ENCODE data around the gene SLC2A5.
"Not testable (repeated sequence)": the region's sequence is repeated elsewhere in the genome, so short reads cannot be mapped to it uniquely, and the experiment has no call there.

SLC2A5 gene

DNA sequence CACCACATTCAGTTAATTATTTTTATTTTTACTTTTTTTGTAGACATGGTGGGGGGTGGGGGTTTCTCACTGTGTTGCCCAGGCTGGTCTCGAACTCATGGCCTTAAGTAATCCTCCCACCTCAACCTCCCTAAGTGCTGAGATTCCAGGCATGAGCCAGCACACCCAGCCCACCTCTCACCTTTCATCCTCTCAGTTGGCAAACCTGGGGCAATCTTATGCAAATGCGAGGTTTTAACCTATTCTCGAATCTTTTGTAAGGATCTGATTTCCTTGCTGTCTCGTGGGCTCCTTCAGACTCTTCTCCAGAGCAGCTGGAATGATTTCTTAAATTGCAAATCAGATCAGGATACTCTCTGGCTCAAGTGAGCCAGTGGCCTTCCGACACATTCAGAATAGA is 36.1 kb downstream of the SLC2A5 start:
- DNase-seq (ENCODE audit: low read depth): no peak

DNA sequence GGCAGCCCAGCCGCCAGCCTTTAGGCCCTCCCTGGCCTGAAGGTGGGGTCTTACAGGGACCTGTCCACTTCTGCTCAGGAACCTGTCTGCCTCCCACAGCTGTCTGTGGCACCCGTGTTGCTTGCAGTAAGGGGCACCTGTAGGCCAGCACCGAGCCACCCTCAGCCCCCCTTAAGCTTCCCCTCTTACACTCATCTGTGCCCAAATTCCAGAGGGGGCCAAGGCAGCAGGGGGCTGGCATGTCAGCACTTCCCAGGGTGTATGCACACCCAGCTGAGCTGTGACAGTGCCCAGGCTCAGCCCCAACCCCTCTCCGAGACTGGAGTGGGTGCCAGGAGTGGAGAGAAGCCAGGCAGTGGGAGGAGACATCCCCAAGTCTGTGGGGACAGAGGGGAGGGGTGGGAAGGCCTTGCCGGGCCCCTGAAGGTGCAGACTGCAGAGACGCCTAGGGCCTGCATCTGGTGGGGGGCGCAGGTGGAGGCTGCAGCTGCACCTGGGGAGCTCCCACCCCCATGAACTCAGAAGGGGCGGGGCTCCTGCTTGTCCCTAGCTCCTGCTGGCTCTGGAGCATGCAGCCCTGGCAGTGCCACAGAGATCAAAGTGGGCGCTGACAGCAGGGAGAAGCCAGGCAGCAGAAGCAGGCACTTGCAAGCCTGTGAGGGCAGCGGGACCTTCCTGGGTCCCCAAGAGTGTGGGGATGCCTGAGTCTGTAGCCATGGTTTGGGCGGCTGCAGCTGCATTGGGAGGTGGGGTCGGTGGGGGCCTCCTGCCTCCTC is 37.8 kb downstream of the SLC2A5 start:
- no peak for DNase-seq (ENCODE audit: low read depth)

DNA sequence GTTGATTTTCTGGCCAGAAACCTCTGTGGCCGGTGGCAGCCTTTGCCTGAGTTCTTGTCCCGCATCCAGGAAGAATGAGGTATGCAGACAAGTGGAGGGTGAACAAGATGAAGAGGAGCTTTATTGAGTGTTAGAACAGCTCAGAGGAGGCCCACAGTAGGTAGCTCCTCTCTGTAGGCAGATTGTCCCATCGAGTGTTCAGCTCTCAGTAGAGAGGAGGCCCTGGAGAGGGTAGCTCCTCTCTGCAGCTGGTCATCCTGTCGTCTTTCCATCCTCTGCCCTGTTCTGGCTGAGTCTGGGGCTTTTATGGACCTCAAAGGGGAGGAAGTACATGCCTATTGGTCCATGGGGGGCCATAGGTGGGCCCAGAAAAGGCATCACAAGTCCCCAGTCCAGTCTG is 38.4 kb downstream of the SLC2A5 start:
- not testable (repeated sequence) for DNase-seq (ENCODE audit: low read depth)

DNA sequence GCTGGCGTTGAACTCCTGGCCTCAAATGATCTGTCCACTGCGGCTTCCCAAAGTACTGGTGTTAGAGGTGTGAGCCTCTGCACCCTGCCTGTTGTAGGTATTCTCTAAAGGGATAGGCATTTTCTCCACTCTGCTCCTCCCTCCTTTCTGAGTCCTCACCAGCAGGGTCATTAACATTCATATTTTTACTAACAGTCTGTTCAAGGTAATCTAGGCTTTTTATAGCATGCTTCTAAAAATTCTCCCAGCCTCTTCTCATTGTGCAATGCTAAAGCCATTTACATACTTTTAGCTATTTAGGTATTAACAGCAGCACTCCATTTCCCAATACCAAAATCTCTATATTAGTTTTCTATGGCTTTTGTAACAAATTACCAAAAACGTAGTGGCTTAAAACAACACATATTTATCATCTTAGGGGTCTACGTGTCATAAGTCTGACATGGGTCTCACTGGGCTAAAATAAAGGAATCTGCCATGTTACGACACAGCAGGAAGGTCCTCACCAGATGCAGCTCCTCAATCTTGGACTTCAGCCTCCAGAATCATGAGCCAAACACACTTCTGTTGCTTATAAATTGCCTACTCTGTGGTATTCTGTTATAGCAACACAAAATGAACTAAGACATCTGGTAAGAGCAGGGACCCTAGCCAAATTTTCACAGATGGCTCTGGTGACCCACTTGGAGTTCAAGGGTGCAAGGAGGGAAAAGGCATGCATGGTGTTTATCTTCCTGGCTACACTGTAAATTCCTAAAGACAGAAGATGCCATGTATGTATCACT is 40.3 kb downstream of the SLC2A5 start:
- no peak for DNase-seq (ENCODE audit: low read depth)

DNA sequence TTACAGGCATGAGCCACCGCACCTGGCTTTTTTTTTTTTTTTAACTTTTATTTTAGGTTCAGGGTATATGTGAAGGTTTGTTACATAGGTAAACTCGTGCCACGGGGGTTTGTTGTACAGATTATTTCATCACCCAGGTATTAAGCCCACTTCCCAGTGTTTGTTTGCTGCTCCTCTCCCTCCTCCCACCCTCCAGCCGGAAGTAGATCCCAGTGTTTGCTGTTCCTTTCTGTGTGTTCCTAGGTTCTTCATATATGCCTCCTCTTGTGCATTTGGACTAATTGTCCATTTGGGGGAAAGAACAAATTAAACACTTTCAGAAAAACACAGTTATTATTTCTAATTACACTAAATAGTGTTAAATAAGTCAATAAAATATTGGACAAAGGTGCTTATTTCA is 42.1 kb downstream of the SLC2A5 start:
- no peak for DNase-seq (ENCODE audit: low read depth)

DNA sequence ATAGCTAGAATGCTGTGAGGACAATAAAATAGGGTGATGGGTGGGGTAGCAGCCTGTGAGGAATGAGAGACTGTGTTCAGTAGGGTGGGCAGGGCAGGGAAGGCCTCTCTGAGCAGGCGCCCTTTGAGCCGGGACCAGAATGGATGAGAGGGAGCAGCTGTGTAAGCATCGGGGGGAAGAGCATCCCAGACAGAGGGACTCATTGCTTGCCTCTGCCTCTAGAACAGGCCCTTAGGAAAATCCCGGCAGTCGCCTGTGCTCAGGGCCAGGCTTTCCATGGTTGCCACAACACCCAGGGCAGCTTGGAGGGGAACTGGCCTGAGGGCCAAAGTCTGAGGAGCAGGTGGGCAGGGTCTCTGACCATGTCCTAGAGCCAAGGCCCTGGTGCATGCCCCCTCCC is 44.0 kb downstream of the SLC2A5 start:
- no peak for DNase-seq (ENCODE audit: low read depth)

DNA sequence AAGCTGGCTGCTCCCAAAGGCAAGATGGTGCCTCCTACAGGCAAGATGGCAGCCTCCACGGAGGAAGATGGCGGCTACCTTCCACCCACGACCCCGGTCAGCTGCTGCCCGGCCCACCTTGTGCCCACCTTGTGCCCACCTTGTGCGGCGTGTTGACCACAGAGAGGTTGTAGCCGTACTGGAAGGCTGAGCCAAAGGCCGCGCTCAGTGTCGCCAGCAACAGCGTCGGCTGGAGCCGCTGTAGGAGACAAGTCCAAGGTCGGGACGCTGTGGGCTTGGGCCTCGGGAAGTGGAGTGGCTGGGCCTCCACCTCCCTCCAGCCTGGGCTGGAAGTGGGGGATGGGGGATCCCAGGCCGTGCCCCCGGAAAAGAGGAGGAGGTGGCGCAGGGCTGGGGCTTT is 44.6 kb downstream of the SLC2A5 start:
- no peak for DNase-seq (ENCODE audit: low read depth)

DNA sequence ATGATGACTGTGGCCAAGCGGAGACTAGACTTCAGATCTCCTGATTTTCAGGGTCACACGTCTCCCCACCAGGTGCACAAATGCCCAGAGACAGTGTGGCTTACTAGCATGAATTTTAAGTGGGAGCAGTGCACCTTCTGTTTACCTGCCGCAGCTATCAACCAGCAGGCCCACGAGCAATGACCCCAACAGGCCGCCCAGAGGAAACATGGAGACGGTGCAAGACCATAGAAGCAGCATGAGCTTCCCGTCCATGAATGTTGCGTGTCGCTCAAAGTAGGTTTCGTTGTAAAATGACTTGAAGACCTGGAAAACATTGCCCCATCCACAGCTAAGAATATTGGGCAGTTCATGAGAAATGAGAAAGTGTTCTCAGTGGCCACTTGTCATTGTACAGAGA is 46.7 kb downstream of the SLC2A5 start:
- no peak for DNase-seq (ENCODE audit: low read depth)

DNA sequence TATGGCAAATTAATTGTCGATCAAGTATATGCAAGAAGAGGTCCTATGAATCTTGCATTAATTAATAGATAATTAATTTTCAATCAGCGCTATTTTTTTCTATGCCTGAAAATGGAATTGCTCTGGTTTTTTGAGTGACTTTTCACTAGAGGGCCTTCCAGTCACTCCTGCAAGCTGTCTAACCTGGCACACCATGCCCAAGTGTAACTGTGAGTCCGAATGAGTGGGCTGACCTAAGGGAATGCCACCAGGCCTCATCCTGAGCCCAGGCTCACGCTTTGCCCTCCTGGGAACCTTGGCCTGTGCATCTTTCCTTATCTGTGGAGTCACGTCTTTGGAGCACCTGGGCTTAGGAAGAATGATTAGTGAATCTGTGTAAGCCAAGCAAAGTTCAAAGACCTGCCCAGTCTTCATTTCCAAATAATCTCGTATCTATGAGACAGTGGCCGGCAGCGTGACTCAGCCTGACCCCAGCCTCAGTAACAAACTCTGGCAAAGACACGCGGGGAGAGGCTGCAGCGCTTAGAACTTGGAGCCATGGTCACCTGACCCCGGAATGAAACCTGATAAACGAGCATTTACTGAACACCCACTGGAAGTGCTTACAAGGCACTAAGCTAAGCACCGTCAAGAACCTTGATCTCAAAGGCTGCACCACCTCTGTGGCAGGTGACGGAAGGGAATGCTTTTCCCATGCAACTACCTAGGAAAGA is 47.3 kb downstream of the SLC2A5 start:
- not testable (repeated sequence) for DNase-seq (ENCODE audit: low read depth)

DNA sequence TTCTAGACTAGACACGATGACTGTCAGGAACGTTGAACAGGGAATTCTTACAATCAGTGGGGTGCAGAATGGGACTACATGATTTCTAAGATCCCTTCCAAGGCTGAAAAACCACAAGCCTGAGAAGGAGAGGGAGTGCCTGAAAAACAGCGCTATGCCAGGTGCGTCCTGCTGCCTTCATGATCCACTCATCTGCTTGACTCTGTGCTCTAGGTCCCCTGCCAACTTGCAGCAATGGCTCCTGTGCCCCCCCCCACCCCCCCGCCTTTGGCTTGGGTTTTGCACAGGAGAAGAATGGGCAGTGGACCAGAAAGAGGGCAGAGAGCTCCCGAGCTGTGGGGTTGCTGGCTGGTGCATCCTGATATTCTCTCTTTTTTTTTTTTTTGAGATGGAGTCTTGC is 49.1 kb downstream of the SLC2A5 start:
- DNase-seq (ENCODE audit: low read depth): no peak

DNA sequence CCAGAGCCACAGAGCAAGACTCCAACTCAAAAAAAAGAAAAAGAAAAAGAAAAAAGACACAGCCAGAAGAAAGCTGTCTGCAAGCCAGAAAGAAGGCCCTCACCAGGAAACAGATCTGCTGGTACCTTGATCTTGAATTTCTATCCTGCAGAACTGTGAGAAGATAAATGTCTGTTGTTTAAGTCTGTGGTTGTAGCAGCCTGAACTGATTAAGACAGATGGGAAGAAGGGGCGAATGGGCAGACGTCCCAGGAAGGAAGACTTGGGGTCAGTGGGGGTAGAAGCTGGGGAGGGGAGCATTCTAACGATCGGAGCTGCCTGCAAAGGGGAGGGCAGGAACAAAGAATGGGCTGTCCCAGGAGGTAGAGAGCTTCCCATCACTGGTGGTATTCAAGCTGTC is 49.5 kb downstream of the SLC2A5 start:
- no peak for DNase-seq (ENCODE audit: low read depth)

DNA sequence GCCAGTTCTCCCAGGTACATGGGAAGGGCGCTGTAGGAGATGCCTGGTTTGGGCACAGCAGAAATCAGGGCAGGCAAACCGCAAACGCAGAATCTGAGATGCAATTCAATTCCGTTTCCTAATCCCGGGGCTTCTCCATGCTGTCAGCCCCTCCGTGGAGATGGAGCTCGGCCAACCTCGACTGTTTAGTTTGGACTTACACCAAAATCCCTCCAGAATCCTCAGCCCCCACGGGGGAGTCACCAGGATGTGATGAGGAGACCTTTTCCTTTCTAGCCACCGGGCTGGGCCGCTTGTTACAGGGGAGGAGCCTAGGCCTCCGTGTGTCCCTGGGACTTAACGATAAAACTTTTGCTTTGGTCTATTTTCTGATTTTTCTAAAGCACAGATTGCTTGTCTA is 51.1 kb downstream of the SLC2A5 start:
- DNase-seq (ENCODE audit: low read depth): no peak

DNA sequence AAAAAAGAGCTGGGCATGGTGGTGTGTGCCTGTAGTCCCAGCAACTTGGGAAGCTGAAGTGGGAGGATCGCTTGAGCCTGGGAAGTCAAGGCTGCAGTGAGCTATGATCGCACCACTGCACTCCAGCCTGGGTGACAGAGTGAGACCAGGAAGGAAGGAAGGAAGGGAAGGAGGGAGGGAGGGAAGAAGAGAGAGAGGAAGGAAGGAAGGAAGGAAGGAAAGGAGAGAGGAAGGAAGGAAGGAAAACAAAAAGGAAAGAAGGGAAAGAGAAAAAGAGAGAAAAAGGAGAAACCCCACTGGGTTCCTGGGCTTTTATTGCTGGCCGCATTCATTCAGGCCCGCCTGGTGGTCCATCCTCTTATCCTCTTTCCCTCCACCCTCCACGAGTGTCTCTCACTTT is 53.0 kb downstream of the SLC2A5 start:
- no peak for DNase-seq (ENCODE audit: low read depth)

DNA sequence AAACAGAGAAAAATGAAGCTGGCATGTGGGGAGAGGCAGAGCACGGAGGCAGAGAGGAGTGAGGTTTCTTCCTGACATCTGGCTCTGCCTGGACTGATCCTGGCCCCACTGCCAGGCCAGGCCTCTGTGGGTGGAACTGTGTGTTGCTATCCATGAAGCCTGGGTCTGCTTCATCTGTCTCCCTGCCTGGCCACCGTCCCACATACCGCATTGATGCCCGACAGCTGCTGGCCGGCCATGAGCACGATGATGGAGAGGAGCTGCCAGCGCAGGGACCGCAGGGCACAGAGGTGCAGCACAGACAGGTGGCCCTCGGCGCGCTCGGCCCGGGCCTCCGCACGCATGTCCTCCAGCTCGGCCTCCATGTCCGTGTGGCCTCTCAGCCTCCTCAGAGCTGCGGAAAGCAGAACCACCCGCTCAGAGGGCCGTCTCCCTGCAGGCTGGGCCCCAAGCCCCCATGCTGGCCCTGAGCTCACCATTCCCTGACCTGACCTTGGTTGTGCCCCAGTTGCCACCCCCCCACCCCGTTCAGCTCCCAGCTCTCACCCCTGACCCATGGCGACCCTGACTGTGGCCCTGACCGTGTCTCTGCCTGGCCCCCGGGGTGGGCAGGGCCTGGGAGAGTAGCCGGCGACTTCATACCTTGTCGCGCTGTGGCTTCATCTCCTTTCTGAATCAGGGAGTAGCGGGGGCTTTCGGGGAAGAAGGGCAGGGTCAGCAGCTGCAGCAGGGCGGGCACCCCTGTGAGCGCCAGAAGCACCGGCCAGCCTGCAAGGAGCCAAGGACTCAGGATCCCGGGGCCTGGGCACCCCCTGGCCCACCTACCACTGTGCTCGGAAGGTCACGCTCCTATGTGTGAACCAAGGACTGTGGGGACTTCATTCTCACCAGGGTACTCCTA is 54.7 kb downstream of the SLC2A5 start:
- DNase-seq (ENCODE audit: low read depth): no peak

DNA sequence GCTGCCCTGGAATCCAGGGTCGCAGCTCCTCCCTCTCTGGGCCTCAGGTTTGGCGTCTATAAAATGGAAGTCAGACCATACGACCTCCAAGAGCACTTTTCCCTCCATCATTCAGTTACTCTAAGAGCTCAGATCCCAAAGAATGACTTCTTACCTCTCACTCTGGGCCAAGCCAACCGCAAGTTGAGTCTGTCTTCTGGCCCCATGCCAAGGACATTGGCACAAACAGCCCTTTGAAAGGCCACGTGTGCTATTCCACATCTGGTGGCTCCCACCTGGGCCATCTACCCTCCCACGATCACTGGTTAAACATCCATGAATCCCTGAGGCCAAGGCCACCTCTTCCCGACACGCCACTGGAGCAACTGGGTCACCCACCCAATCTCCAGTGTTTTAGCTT is 55.6 kb downstream of the SLC2A5 start:
- DNase-seq (ENCODE audit: low read depth): no peak

DNA sequence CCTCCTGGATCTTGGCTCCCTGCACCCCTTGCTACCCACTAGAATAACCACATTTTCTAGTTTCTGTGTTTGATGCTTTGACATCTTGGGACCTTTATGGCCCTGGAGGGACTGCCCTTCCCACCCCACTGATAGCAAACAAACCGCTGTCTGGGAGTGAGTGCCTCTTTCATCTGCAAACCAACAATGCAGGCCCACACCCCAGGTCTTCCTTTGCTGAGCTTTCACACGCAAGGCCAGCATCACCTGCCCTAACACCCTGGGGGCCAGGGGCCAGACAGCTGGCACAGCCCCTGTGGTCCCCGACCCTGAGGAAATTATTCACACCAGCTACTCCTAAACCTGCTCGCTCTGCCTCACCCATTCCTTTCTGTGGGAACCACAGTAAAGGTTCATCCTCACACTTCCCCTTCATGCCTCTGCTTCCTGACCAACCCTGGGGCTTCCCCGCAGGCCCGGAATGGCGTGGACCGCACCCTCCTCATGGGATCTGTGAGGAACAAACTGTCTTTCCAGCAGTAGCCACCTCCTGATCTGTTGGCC is 58.6 kb downstream of the SLC2A5 start:
- no peak for DNase-seq (ENCODE audit: low read depth)

DNA sequence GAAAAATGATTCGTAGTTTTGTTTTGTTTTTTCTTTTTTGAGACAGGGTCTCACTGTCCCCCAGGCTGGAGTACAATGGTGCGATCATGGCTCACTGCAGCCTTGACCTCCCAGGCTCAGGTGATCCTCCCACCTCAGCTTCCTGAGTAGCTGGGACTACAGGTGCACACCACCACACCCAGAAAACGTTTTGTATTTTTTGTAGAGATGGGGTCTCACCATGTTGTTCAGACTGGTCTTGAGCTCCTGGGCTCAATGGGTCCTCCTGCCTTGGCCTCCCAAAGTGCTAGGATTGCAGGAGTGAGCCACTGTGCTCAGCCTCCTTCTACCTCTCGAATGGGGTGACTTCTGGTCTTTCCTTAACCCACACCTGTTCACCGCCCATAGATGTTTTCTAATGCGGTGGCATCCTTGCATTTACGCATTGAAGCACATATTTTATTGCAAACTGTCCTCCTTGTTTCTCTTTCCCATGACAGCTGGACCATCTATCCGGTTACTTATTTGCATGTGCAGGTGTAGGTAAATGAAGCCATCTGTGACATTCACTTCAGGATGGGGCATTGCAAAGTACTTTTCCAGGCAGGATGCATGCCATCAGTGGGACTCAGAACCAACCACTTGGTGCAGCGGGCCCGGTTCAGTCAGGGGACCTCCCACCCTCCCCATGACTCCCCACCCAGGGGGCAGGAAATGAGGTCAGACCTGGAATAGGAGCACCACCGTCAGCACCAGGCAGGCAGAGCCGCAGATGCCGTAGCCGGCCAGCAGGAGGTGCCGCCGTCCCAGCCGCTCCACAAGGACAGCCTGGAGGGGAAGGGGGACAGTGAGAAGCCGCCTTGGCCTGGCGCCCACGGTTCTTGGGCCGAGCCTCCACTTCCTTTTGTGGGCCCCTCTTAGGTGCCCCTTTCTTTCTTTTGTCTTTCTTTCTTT is 59.7 kb downstream of the SLC2A5 start:
- no peak for DNase-seq (ENCODE audit: low read depth)

DNA sequence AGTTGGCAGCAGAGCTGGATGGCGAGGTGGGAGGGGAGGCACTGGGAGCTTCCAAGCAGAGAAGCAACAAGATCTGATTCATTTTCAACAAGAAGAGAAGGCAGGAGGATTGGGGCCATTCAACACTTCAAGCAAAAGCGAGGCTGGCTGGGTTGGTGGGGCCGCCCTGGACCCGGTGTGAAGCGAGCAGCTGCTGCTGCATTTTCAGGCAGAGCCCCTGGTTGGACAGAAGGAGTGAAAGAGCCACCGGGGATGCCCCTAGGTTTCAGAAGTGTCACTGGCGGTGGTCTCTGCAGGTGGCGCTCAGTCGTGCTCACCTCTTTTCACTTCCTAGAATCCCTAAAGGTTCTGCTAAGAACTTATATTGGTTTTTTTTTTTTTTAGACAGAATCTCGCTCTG is 61.2 kb downstream of the SLC2A5 start:
- DNase-seq (ENCODE audit: low read depth): no peak

DNA sequence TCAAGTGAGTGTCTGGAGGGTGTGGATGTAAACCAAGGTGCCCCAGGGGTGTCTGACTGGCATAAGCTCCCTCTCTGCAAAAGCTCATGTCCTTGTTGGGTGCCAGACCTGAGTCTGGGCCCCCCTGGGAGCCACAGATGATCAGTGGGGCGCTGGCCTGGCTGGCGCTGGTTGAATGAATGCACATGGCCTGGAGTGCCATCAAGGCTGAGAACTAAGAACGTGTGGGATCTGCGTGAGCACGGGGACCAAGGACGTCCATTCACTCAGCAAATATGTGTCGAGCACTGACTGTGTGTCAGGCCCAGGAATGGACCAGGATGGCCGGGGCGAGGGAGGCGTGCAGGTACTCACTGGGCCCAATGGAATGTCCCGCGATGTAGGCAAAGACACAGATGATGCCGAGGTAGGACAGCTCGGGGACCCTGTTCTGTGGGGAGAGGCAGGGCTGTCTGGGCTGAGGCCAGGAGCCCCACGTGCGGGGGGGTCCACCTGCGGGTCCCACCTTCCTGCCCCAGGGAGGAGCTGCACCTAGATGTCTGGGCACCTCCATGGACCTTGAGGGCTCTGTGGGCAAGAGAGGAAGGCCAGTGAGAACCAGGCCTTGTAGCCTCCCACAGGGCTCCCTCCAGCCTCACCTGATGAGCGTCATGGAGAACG is 62.3 kb downstream of the SLC2A5 start:
- no peak for DNase-seq (ENCODE audit: low read depth)

DNA sequence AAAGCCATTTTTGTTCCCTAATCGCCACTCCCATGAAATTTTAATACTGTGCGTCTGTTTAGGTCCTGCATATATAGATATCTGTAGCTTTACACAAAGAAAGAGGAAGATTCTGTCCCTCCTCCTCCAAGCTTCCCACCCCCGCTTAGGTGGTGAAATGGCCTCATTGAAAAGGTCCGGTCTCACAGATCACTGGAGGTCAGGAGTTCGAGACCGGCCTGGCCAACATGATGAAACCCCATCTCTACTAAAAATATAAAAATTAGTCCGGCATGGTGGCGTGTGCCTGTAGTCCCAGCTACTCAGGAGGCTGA is 64.1 kb downstream of the SLC2A5 start:
- DNase-seq (ENCODE audit: low read depth): no peak
